ENCODE measurements around the gene OCEL1.

OCEL1 gene

DNA sequence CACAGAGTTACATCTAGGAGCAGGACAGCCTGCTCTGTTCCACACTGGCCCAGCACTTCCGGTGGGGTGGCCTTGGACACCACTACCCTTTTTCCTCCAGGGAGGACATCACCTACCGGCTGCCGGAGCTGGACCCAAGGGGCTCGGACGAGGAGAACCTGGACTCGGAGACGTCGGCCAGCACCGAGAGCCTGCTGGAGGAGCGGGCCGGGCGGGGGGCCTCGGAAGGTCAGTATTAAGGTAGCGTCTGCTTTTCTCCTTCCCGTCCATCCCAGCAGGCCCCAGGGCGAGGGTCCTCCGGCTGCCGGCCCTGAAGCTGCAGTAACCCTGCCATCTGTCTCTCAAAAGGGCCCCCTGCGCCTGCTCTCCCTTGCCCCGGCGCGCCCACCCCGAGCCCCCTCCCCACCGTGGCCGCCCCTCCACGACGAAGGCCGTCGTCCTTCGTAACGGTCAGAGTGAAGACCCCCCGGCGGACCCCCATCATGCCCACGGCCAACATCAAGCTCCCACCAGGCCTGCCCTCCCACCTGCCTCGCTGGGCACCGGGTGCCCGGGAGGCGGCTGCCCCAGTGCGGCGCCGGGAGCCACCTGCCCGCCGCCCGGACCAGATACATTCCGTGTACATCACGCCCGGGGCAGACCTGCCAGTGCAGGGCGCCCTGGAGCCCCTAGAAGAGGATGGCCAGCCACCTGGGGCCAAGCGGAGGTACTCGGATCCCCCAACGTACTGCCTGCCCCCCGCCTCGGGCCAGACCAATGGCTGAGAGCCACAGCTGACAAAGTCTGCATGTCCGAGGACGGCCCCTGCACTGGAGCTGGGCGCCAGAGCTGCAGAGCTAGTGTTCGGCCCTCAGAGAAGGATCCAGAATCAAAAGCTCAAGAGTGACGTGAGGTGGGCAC lies 14.2 kb upstream of the OCEL1 start:
- no peak for DNase-seq

DNA sequence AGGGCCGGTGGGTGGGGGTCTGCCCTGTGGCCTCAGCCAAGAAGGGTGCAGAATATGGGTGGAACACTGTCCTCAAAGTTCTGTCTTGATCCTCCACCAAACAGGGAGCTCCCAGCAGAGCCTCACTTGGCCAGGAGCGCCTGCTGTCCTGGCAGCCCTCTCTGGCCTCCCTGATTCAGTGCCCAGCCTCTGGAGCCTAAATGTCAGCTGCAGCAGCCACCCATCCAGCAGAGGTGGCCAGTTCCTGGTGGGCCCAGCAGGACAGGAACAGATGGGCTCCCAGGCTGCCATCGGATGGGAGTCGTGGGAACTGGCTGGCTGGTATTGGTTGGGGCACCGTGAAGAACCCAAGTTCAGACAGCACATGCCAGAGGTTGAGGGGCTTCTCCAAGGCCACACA lies 12.7 kb upstream of the OCEL1 start:
- DNase-seq, result no peak

DNA sequence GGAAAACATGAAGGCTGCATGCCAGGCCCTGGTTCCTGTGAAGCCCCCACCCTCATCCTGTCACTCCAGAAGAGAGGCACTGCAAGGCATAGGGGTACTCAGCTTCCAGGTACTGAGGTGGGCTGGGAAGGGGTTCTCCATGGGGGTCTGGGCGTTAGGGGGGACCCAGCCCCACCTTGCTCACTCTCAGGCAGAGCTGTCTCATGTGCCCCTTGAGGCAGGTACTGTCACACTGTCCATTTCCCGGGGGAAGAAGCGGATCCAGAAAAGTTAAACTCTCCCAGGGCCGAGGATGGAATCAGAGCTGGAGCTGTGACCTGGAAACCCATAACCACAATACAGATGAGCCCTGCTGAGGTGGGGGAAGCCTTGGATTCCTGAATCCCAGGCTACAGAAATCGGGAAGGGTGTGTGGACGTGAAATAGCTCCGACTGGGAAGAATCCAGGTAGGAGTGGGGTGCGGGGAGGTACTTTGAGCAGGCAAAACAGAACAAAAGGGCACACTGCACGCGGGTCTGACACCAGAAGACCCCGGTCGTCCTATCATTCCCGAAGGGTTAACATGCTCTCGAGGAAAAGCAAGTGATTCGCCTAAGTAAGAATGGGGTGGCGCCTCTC lies 11.4 kb upstream of the OCEL1 start:
- DNase-seq, result no peak

DNA sequence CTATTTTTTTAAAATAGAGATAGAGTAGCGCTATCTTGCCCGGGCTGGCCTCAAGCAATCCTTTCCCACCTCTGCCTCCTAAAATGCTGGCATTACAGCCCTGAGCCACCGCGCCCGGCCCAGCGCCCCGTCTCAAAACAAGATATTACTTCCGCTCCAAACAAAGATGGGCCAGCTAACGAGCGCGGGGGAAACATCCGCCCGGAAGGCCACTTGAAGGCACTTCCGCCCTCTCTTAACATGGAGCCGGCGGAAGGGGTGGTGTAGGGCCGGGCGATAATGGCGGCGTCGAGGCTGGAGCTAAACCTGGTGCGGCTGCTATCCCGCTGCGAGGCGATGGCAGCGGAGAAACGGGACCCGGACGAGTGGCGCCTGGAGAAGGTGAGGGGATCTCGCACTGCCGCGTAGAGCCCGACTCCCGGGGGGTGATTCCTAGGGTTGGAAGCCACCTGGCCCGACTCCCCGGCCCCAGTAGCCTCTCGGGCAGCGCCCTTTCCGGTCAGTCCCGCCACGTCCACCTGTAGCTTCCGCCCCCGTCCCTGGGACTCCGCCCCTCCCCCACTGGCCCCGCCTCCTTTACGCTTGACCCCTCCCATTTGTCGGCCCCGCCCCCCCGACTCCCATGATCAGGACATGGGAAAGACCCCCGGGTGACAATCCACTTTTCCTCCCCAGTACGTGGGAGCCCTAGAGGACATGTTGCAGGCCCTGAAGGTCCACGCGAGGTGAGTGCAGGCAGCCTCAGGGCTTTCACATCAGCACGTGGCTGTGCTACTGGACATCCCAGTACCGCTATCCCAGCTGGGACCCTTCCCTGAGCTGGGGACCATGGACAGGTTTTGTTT lies 10.7 kb upstream of the OCEL1 start, which contains the start of gene USE1:
Gene USE1 (plus strand): TSS at position 231 of the 845 bp plus-strand sequence. CDS start 49 bp downstream, at position 280.
- DNase-seq, result peak; percentile 42

DNA sequence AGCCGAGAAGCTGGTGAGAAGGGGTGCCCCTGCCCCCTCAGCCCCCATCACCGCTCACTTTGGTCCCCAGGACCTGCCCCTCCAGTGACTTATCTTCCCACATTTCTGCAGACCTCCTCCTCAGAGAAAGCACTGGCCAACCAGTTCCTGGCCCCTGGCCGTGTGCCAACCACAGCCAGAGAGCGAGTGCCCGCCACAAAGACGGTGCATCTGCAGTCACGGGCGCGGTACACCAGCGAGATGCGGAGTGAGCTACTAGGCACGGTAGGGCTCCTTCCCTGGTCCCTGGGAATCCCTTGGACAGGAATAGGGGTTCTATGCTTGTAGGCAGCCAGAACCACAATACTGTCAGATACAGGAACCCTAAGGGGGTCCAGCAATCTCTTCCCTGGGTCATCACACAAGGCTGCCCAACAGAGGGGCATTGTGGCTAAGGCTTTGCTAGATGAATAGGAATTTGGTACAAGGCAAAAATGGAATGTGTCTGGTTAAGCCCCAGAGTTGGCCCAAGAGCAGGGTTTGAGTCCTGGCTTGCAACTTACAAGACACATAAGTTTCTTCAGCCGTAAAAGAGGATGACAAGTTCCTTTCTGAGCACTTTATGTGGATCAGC lies 9.9 kb upstream of the OCEL1 start:
- no peak for DNase-seq

DNA sequence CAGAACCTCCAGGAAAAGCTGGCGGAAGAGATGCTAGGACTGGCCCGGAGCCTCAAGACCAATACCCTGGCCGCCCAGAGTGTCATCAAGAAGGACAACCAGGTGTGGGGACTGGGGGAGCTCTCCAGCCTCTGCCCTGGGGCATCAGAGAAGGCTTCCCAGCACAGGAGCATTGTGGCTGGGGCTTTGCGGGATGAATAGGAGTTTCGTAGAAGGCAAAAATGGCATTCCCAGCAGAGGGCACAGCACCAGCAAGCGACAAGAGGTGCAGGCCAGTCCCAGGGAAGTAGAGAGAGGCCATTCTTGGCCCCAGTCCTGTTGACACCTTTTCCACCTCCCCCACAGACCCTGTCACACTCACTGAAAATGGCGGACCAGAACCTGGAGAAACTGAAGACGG lies 6.7 kb upstream of the OCEL1 start:
- no peak for DNase-seq

DNA sequence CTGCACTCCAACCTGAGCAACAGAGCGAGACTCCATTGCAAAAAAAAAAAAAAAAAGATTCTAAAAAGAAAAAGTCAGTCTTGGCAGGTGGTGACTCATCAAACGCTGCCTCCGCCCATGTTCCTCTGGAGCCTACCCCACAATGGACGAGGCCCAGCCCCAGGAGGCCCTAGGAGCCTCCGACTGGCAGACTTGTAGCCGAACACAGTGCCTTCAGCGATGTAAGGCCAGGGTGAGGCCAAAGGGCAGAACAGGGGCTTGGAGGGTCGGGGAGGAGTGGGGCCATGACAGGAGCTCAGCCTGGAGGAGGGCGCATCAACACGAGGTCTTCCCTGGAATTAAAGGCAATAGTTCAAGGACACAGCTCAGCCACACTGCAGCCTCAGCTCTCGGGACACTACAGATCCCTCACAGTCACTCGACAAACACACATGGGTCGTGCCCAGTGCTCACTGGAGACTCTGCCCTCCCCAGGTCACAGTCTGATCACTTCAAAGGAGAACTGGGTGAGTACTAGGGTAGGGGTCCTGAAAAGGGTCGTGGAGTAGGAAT lies 5.7 kb upstream of the OCEL1 start:
- no peak for DNase-seq

DNA sequence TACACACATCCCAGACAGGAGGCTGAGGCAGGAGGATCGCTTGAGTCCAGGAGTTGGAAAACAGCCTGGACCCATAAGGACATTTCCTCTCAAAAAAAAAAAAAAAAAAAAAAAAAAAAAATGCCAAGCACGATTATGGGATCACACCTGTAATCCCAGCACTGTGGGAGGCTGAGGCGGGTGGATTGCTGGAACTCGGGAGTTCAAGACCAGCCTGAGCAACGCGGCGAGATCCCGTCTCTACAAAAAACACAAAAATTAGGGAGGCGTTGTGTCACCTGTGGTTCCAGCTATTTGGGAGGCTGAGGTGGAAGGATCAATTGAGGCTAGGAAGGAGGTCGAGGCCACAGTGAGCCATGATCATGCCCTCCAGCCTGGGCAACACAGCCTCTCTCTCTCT lies 973 bp upstream of the OCEL1 start:
- no peak for DNase-seq

DNA sequence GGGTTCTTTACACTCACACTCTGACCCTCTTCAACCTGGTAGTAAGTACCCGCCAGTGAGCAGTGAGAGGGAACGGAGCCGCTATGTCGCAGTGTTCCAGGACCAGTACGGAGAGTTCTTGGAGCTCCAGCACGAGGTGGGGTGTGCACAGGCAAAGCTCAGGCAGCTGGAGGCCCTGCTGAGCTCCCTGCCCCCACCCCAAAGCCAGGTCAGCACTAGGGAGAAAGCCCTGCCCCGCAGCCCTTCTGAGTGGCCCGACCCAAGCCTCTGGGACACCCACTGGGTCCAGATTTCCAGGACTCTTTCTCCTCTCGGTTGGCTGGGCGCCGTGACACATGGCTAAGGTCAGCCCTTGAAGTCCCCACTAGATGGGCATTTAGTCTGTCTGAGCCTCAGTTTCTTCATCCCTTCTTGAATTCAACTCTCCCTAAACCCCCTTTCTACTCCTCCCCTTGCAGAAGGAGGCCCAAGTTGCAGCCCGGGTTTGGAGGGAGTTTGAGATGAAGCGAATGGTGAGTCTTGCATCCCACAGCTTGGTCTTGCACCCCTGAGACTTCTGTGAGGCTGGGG lies 1.9 kb downstream of the OCEL1 start:
- no peak for DNase-seq

DNA sequence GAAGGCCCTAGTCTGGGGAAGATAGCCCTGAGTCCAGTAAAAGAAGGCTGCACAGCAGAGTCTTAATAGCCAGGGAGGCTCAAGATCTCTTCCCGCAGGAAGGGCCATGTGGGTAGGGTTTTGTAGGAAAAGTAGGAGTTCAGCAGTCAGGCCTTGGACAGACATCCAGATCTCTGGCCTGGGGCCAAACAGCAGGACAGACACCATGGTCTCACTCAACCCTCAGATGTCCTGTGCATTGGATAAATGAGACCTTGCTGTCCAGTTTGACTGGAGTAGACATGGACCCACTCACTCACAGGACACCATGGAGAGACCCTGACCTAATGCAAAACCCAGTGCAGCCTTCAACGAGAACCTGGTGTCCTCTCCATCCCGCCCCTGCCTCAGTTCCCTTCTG lies 3.9 kb downstream of the OCEL1 start:
- no peak for DNase-seq

DNA sequence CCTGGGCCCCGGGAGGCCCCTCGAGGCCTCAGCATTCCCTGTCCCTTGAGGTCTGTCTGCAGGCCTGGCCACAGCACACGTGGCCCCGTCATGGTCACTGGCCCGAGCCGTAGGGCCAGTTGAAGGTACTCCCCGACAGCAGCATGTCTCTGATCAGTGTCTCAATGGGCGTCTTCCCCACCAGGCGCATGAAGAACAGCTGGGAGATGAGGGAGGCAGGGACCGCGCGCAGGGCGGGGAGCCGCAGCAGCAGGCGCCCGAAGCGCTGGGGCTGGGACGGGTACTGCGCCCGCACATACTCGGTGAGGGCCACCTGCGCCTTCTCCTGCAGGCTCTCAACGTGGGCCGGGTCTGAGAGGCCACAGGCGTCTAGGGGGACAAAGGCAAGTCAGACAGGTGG lies 6.2 kb downstream of the OCEL1 start:
- no peak for DNase-seq

DNA sequence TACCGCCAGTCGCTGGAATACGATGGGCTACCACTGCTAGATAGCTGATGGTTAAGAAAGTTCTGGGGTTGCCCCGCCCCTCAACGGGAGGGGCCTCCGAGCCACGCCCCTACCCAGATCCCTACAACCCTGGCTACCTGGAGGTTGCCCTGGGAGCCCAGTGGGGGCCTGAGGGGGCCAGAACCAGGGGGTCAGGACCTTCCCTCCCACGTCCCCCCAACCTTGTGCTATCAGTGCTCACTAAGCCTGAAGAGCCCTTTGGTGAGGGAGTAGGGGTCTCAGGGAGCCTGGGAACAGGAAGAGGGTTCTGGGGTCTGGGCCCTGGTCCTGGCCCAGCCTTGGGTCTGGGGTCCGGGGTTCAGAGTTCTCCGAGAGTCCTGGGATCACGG lies 8.9 kb downstream of the OCEL1 start:
- DNase-seq, result no peak

DNA sequence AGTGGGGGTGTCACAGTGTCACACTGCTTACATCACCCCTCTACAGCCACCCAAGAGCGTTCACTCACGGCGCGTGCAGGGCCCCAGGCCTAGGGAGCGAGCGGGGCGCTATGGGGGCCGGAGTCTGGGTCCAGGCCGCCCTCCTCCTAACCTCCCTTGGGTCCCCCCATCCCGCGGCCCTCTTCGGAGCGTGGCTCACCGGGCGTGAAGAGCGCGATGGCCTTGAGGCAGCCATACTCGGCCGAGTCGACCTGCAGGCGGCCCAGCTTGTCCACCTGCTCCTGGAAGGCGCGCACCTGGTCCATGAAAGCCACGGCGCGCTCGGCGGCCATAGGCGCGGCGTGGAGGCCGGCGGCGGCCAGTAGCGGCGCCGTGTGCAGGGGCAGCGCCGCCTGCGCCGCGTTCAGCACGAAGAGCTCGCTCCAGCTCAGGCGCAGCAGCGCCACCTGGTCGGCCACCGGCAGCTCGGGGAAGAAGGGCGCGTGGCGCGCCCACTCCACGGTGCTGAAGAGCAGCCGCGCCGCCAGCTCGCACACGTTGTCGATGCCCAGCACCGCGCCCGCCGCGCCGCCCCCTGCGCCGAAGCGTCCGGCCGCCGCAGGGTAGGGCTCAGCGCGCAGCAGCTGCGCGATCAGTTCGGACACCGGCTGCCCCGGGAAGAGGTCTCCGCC lies 9.4 kb downstream of the OCEL1 start:
- no peak for DNase-seq

DNA sequence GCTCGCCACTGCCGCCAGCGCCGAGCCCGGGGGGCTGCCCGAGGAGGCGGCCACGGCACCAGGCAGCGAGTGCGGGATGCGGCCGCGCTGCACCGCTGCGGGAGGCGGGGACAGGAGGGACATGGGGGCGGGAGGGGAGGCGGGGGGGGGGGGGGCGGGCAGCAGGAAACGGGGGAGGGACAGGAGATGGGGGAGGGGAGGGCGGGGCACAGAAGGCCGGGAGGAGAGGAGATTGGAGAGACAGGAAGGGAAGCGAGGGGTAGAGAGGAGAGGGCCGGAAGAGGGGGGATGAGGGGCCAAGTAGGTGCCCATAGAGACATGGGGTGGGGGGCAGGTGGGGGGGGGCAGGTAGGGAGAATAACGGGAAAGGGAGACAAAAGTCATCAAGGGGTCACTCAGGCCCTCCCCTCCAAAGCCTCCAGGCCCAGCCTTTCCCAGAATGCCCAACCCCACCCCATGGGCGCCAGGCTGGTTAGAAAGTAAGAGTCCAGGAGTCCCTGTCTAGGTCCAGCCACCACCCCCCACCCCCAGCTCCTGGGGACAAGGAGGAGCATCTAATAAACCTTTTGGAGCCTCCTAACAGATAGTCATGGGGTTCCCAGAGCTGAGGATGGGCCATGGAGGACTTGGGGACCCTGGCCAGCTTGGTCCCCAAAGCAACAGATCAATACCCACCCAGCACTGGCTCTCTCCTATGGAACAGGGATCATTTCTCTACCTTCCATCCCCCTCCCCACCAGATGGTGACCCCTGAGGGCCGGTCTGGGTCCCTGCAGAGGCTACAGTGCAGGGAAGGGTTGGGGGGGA lies 10.1 kb downstream of the OCEL1 start:
- DNase-seq, result no peak

DNA sequence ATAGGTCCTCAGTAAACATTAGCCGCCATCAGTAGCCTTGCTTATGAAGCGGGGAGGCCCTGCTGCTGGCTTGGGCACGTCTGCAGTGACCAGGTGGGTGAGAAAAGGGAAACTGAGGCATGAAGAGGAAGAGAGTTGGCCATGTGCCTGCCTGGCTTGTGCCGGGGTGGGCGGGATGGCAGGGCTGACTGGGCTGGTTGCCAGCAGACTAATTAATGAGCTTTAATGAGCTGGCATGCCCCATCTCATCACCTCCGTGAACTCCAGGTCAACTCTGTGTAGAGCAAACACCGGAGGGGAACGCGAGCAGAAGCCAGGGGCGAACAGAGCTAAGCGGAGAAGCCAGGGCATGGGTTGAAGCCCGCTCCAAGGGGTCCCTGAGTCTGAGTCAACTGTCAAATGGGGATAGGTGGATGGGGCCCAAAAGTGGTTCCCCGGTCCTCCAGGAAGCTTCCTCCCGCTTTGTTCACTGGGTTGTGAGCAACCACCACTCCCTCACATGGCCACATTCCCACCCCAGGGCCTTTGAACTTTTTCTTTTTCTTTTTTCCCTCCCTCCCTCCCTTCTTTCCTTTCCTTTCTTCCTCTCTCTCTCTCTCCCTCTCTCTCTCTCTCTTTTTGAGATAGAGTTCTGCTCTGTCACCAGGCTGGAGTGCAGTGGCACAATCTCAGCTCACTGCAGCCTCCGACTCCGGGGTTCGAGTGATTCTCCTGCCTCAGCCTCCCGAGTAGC lies 11.0 kb downstream of the OCEL1 start:
- no peak for DNase-seq

DNA sequence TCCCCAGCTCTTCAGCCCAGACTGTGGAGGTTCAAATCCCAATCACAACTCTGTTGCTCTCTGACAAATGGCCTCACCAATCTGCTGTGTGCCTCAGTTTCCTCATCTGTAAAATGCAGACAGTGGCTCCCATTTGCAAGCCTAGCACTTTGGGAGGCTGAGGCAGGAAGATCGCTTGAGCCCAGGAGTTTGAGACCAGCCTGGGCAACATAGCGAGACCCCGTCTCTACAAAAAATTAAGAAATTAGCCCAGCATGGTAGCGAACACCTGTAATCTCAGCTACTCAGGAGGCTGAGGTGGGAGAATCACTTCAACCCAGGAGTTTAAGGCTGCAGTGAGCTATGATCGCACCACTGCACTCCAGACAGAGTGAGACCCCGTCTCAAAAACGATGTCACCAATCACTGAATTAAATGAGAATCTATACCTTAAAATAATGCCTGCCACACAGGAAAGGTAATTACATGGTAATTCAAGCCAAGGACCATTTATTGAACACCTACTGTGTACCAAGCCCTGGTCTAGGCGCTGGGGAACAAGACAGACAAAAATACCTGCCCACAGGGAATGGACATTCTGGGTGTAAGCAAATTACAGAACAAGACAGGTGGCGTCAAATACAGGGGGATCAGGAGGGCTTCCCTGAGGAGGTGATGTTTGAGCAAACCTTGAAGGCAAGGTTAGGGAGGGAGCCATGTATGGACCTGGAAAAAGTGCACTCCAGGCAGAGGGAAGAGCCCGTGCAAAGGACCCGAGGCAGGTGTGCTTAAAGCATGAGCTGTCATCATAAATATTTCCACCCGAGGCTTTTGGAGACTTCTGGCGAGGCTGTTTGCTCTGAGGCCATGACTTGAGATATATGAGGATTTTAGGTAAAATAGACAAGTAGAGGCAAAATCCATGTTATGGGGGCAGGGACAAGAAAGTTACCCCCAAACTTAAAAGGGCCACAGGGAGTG lies 12.0 kb downstream of the OCEL1 start:
- DNase-seq, result no peak

DNA sequence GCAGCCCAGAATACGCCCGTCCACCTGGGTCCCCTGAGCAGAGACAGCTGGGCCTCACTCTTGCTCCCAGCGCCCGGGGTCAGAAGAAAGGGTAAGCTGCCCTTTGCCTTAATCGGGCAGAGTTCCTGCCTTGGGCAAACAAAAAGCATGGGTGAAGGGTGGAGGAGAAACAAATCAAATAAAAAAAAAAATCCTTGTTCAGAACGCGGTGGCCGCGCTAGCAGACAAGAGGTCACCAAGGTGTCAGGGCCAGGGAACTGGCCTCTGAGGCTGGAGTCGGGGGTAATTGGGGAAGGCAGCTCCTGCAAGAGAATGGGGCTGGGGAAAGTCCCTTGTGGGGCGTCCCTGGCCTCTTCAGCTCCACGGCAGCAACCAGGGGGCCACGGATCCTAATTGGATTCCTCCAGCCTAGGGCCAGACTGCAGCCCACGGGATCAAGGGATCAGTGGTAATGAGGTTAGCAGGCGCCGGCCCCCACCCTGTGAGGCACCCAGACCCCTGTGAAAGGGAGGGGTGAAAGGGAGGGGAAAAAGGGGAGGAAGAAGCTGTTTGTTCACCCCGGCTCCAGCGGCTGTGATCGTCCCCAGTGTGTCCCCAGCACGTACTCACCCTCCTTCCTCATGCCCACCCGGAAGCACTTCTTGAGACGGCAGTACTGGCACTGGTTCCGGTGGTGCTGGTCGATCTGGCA lies 14.2 kb downstream of the OCEL1 start:
- DNase-seq, result no peak

DNA sequence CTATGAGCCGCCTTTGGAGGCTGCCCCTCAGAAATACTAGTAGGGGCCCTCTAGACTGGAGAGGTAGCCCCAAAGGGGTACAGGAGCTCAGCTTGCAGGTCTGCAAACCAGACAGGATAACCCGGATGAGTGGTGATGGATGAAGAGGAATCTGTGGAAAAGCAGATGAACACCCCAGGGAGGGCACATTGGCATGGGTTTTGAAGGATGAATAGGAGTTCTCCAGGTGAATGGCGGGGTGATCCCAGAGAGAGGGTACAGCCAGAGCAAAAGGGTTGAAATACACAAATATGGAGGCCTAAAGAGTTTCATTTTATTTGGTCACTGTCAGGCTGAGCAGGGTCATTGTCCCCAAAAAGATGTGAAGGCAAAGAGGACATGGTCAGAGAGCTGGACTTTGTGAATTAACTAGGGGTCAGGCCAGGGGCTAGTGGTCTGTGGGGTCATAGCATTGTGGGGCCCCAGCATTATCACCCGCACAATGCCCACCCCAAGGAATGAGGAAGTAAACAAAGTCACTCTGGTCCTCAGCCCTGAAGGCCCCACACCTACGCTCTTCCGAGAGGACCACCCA lies 14.9 kb downstream of the OCEL1 start:
- DNase-seq, result no peak

Data from NCI-H1436 treated with DMSO at 0.1 percent for 48 hours (cell line).